IMR-90 (cell line): Measurements from ENCODE around the gene CHMP5. TPM values are rescaled to one million over a fixed set of nuclear protein-coding genes. Genes with fewer than 3 reads are reported as not detected.

ENCODE experiments used
- ATAC-seq: fragments of 200-7000 bp; cut with Tn5 transposase; 2 replicates; pipeline ENCODE4 v1.9.1; 2020; ENCODE audit warnings: low read depth, mild to moderate bottlenecking, moderate library complexity
- BruUV-seq: library from RNA; stranded (reverse); fragments of 400-500 nt; replicated peaks from 2 replicates; lab custom pipeline; 2021; lab: Mats Ljungman, UMichigan
- CTCF ChIA-PET: fragments of 300-600 bp; formaldehyde crosslinking; extraction: SDS; loops from one replicate; lab custom pipeline; 2021; ENCODE audit warnings: antibody characterized with exemption; lab: Yijun Ruan, JAX
- POLR2A ChIA-PET: fragments of 300-600 bp; sonication (Branson Sonifier 250); formaldehyde crosslinking; loops from one replicate; lab custom pipeline; 2022; ENCODE audit warnings: antibody characterized with exemption; ENCODE audit not compliant: unreplicated experiment; lab: Charles Lee
- DNase-seq: peaks from one replicate; pipeline ENCODE4 v3.0.0; 2013
- H2AFZ ChIP-seq: replicated peaks from 2 replicates; pipeline ENCODE3; 2013; ENCODE audit warnings: low read length, mild to moderate bottlenecking; ENCODE audit not compliant: poor library complexity
- H2AK5ac ChIP-seq: 2 replicates; pipeline ENCODE4 v1.6.1; 2013; ENCODE audit warnings: low read depth, low read length, inconsistent platforms
- H2AK9ac ChIP-seq: replicated peaks from 2 replicates; pipeline ENCODE3; 2013; ENCODE audit warnings: mild to moderate bottlenecking, low read depth, low read length, moderate library complexity; ENCODE audit not compliant: poor library complexity
- H2BK120ac ChIP-seq: 2 replicates; pipeline ENCODE4 v1.6.1; 2013; ENCODE audit warnings: low read depth, low read length, inconsistent platforms
- H2BK15ac ChIP-seq: 3 replicates; pipeline ENCODE4 v1.6.1; 2013; ENCODE audit warnings: low read depth, low read length, inconsistent platforms
- H2BK20ac ChIP-seq: 2 replicates; pipeline ENCODE4 v1.6.1; 2013; ENCODE audit warnings: low read depth, mild to moderate bottlenecking, inconsistent platforms, low read length, moderate library complexity
- H2BK5ac ChIP-seq: 2 replicates; pipeline ENCODE4 v1.6.1; 2013; ENCODE audit warnings: mild to moderate bottlenecking, low read depth, low read length, inconsistent platforms; ENCODE audit not compliant: poor library complexity, severe bottlenecking
- H3K14ac ChIP-seq: replicated peaks from 2 replicates; pipeline ENCODE4 v1.6.1; 2013; ENCODE audit warnings: low read depth, low read length, inconsistent platforms
- H3K18ac ChIP-seq: 2 replicates; pipeline ENCODE4 v1.6.1; 2013; ENCODE audit warnings: low read depth, low read length, control low read depth
- H3K23ac ChIP-seq: 2 replicates; pipeline ENCODE4 v1.6.1; 2013; ENCODE audit warnings: low read depth, low read length, inconsistent platforms
- H3K27ac ChIP-seq: 2 replicates; pipeline ENCODE4 v1.5.1; 2013; ENCODE audit warnings: mild to moderate bottlenecking, control low read depth, low read length; ENCODE audit not compliant: insufficient read depth
- H3K27me3 ChIP-seq: 2 replicates; pipeline ENCODE4 v1.6.1; 2013; ENCODE audit warnings: low read length; ENCODE audit not compliant: control insufficient read depth, insufficient read depth
- H3K36me3 ChIP-seq: 2 replicates; pipeline ENCODE4 v1.6.1; 2013; ENCODE audit warnings: low read length, mixed read lengths; ENCODE audit not compliant: control insufficient read depth, insufficient read depth
- H3K4ac ChIP-seq: 2 replicates; pipeline ENCODE4 v1.6.1; 2013; ENCODE audit warnings: low read depth, low read length, inconsistent platforms
- H3K4me1 ChIP-seq: 2 replicates; pipeline ENCODE4 v1.6.1; 2013; ENCODE audit warnings: low read length, mixed read lengths; ENCODE audit not compliant: control insufficient read depth, insufficient read depth
- H3K4me2 ChIP-seq: 2 replicates; pipeline ENCODE4 v1.6.1; 2013; ENCODE audit warnings: low read depth, mild to moderate bottlenecking, control low read depth, low read length, moderate library complexity
- H3K4me3 ChIP-seq: 2 replicates; pipeline ENCODE4 v1.5.1; 2013; ENCODE audit warnings: low read depth, mild to moderate bottlenecking, control low read depth, low read length, moderate library complexity; ENCODE audit not compliant: insufficient read depth
- H3K56ac ChIP-seq: 2 replicates; pipeline ENCODE4 v1.6.1; 2013; ENCODE audit warnings: low read length, inconsistent platforms; ENCODE audit not compliant: insufficient read depth; ENCODE audit errors: extremely low read depth
- H3K79me1 ChIP-seq, 2 experiments: 2 replicates each; pipeline ENCODE4 v1.6.1; 2013; ENCODE audit warnings: low read length in 2 of 2, inconsistent platforms in 1 of 2, low read depth in 1 of 2
- H3K9ac ChIP-seq: 2 replicates; pipeline ENCODE4 v1.6.1; 2013; ENCODE audit warnings: low read depth, low read length, control low read depth
- H3K9me1 ChIP-seq: 2 replicates; pipeline ENCODE4 v1.6.1; 2013; ENCODE audit warnings: low read length, inconsistent platforms; ENCODE audit not compliant: insufficient read depth
- H3K9me3 ChIP-seq: 2 replicates; pipeline ENCODE4 v1.6.1; 2013; ENCODE audit warnings: low read length; ENCODE audit not compliant: control insufficient read depth, insufficient read depth
- H4K20me1 ChIP-seq: 2 replicates; pipeline ENCODE4 v1.6.1; 2013; ENCODE audit warnings: low read length, inconsistent platforms; ENCODE audit not compliant: insufficient read depth
- H4K5ac ChIP-seq: 2 replicates; pipeline ENCODE4 v1.6.1; 2013; ENCODE audit warnings: mild to moderate bottlenecking, low read depth, low read length, control low read depth
- H4K8ac ChIP-seq, 2 experiments: 2 replicates each; pipeline ENCODE4 v1.6.1; 2013; ENCODE audit warnings: low read depth in 2 of 2, low read length in 2 of 2, control low read depth in 1 of 2, inconsistent platforms in 1 of 2
- H4K91ac ChIP-seq: 2 replicates; pipeline ENCODE4 v1.6.1; 2013; ENCODE audit warnings: low read depth, low read length, inconsistent platforms; ENCODE audit not compliant: insufficient read depth
- CEBPB ChIP-seq: IDR thresholded peaks from 2 replicates; pipeline ENCODE4 v1.6.1; 2012; ENCODE audit warnings: low read depth, low read length, improper control_type of control experiment
- NFE2L2 ChIP-seq: fragments of 150-350 bp; IDR thresholded peaks from 2 replicates; pipeline ENCODE4 v1.6.1; 2016; ENCODE audit warnings: low read depth, mild to moderate bottlenecking, low read length
- WGBS, 2 experiments: methylation state at CpG; one replicate each; pipeline versions ENCODE4 v1.1.5 to v1.1.7; 2013; ENCODE audit warnings: missing lambda C conversion rate in 2 of 2; ENCODE audit not compliant: insufficient read length in 1 of 2; ENCODE audit errors: extremely low coverage in 2 of 2; 5-methylcytosine and 5-hydroxymethylcytosine counted together
- dilution Hi-C: fragments of 300-500 bp; cut with HindIII; formaldehyde crosslinking; loops from one replicate; pipeline ENCODE4 v1.14.3; 2018; ENCODE audit warnings: low sequenced_read_pairs; ENCODE audit not compliant: unreplicated experiment
- in situ Hi-C: fragments of 300-500 bp; cut with MboI; formaldehyde crosslinking; loops from 3 replicates; pipeline ENCODE4 v1.14.3; 2019; ENCODE audit warnings: low sequenced_read_pairs, inconsistent platforms, mixed read lengths
- intact Hi-C: fragments of 100-400 bp; cut with micrococcal nuclease; formaldehyde crosslinking; loops from 2 replicates; pipeline ENCODE4 v1.10.0; 2022
- polyA plus RNA-seq, 3 experiments: library from polyadenylated mRNA; depleted of rRNA; stranded (reverse); fragments of >200 nt; gene quantifications; 2 replicates each; pipeline ENCODE4 v1.2.3, GENCODE V29; 2012; ENCODE audit warnings: low replicate concordance in 1 of 3
- total RNA-seq: library from RNA; depleted of rRNA; stranded (reverse); fragments of >200 nt; gene quantifications from 2 replicates; pipeline ENCODE4 v1.2.3, GENCODE V29; 2012

The CHMP5 gene
- total and polyA plus RNA-seq, 2 of the 4 experiments (the other 2 are of a cell fraction) = 70.6 to 80.8 TPM

GRCh38 chr9:33227008-33227398 lies 37.8 kb upstream of the CHMP5 start:
- POLR2A ChIA-PET = no interaction called here
- WGBS, 2 experiments = no CpG with 5 or more reads among the region's 10 CpGs

More at GRCh38 chr9:33227008-33227398, 37.8 kb upstream of the CHMP5 start:
- Histone ChIP-seq H2AK5ac (no peak overlapping the region), H2AFZ (no peak overlapping the region), H2BK120ac (no peak overlapping the region), H4K5ac (no peak overlapping the region), H4K91ac (no peak overlapping the region), H2BK5ac (no peak overlapping the region), H3K9me3 (no peaks in the 10 kb centered on the region), H3K4ac (no peak overlapping the region), H3K36me3 (no peaks in the 10 kb centered on the region), H3K4me2 (no peak overlapping the region), H3K27me3 (no peaks in the 10 kb centered on the region), H3K9me1 (no peaks in the 10 kb centered on the region; the same call in 1 of the 2 replicates), H2BK15ac (no peak overlapping the region), H3K9ac (no peak overlapping the region), H3K4me1 (peaks cover 7% of the 10 kb centered on the region), H3K56ac (no peak overlapping the region), H3K23ac (no peak overlapping the region), H3K27ac (no peak overlapping the region), H3K18ac (no peak overlapping the region), H2BK20ac (no peak overlapping the region), H4K8ac (no peak overlapping the region), H2AK9ac (no peak overlapping the region), H3K79me1 (no peaks in the 10 kb centered on the region), H3K14ac (no peak overlapping the region), H4K20me1 (no peaks in the 10 kb centered on the region), H3K4me3 (no peak overlapping the region)
- no peak for TF ChIP-seq NFE2L2
- 0 out of 2 replicates have a peak, but pooled peaks have one; percentile 33 for TF ChIP-seq CEBPB
- BruUV-seq = no TSS peak
- in situ Hi-C loops (loop anchor here (5.0 kb wide), 1 partner anchor 145 kb away; no protein-coding TSS in a partner anchor), intact Hi-C loops (no loop called here), dilution Hi-C loops (no loop called here)
- DNase-seq = no peak
- ATAC-seq = no peak
- CTCF ChIA-PET = interaction anchor here (1.2 kb wide), 3 partner anchors 8 to 121 kb away, joined by 3 to 4 read pairs (median 3); no protein-coding TSS in a partner anchor
